Neural progenitor cell (in vitro differentiated cells): ENCODE data around the gene TEX10.

Experiments used
- CTCF ChIP-seq: fragments of 200-600 bp; sonication (generic); IDR thresholded peaks from 2 replicates; pipeline ENCODE4 v1.5.1; 2017; ENCODE audit warnings: antibody characterized with exemption, mild to moderate bottlenecking
- EZH2 ChIP-seq: fragments of 200-600 bp; sonication (generic); IDR thresholded peaks from 2 replicates; pipeline ENCODE4 v1.6.1; 2017; ENCODE audit warnings: antibody characterized with exemption, mild to moderate bottlenecking, moderate library complexity
- EZH2phosphoT487 ChIP-seq: fragments of 200-600 bp; sonication (generic); IDR thresholded peaks from 2 replicates; pipeline ENCODE4 v1.6.1; 2017; ENCODE audit warnings: antibody characterized with exemption

GRCh38 chr9:100295240-100295639 is 57.5 kb downstream of the TEX10 start:
- TF ChIP-seq CTCF (no peak), EZH2phosphoT487 (no peak), EZH2 (no peak)
